PFSK-1 (cell line): ENCODE measurements around the gene BCAP31.

Experiments used
- POLR2AphosphoS5 ChIP-seq: IDR thresholded peaks from 2 replicates; pipeline ENCODE4 v1.6.1; 2012; ENCODE audit warnings: low read depth, mild to moderate bottlenecking, control low read depth, low read length, moderate library complexity
- REST ChIP-seq, 2 experiments: IDR thresholded peaks; 2 replicates each; pipeline versions ENCODE4 v1.6.1 to v1.8.0; 2011 to 2012; ENCODE audit warnings: low read depth in 2 of 2, low read length in 2 of 2, control low read depth in 1 of 2, inconsistent platforms in 1 of 2, mild to moderate bottlenecking in 1 of 2, moderate library complexity in 1 of 2; ENCODE audit not compliant: insufficient read depth in 1 of 2
- TAF1 ChIP-seq: IDR thresholded peaks from 2 replicates; pipeline ENCODE4 v1.6.1; 2012; ENCODE audit warnings: low read length, control low read depth, borderline replicate concordance; ENCODE audit not compliant: insufficient read depth

DNA sequence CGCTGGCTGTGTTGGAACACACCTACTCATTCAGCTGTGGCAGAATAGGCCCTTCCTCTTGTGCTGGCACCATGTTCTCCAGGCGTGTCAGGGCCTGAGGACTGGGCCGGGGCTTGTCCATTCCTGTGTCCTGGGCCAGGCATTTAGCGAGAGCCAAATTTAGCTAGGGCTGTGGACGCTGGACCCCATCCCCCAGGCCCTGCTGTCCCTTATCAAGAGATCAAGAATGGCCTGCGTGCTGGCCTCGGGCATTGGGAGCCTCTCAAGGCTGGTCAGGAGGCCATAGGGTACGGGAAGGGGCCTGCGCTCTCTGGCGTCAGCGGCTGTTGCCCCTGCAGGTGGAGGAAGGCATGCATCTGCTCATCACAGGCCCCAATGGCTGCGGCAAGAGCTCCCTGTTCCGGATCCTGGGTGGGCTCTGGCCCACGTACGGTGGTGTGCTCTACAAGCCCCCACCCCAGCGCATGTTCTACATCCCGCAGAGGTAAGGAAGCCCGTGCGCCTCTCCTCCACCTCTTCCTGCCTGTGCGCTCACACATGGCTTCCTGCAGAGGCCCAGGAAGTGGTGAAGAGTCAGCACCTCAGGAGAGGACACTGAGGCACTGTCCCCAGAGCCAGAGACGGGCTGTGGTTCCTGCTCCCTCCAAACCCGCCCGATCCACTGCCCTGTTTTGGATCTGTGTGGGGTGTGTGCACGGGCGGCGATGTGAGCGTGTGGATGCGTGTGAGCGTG is 15.7 kb upstream of the BCAP31 start:
- TF ChIP-seq TAF1, result no peak
- TF ChIP-seq POLR2AphosphoS5, result no peak
- TF ChIP-seq REST (IDR thresholded peaks at IDR 0.05; ENCODE audit: insufficient read depth in 1 of 2, low read depth in 2 of 2, low read length in 2 of 2), result no peak
